HepG2 (cell line): ENCODE data around the gene SPTBN4. TPM values are rescaled to one million over a fixed set of nuclear protein-coding genes. Genes with fewer than 3 reads are reported as not detected.

Experiments
- SPEN ChIP-seq: sonication (generic); formaldehyde crosslinking; IDR thresholded peaks from 2 replicates; pipeline ENCODE4 v1.5.1; 2020; ENCODE audit warnings: low read depth, mild to moderate bottlenecking, missing genetic modification reagents
- polyA plus RNA-seq, 8 experiments: library from polyadenylated mRNA; depleted of rRNA in 3 of 8; stranded (reverse) in 7 of 8; unstranded in 1 of 8; fragments of >200 nt; fragmentation: Illumina TruSeq in 4 of 8; extraction: Trizol in 4 of 8; gene quantifications; 2 replicates each; pipeline versions ENCODE4 v1.2.1 to v1.2.3, GENCODE V29; 2011 to 2016; ENCODE audit warnings: low read depth in 4 of 8, missing spikeins in 1 of 8, mixed read lengths in 1 of 8; ENCODE audit not compliant: insufficient read depth in 1 of 8
- total RNA-seq, 5 experiments: library from RNA; depleted of rRNA; stranded (reverse); fragments of >200 nt; fragmentation: Illumina TruSeq; extraction: Trizol; gene quantifications; 2 replicates each; pipeline ENCODE4 v1.2.3, GENCODE V29; 2016; ENCODE audit warnings: low read depth in 1 of 5
- TF ChIP-seq, protein P1 (sequence below): sonication (generic); formaldehyde crosslinking; IDR thresholded peaks from 2 replicates; pipeline ENCODE4 v1.4.0; 2020; ENCODE audit warnings: missing genetic modification reagents
- TF ChIP-seq, protein P2 (sequence below): IDR thresholded peaks from 2 replicates; pipeline ENCODE4 v1.6.1; 2016; ENCODE audit warnings: low read depth, control low read depth

Gene SPTBN4
- total and polyA plus RNA-seq, 2 of the 13 experiments (the other 11 are each of a cell fraction or from before 2014, with no cell fraction given) = 0.11 TPM

DNA sequence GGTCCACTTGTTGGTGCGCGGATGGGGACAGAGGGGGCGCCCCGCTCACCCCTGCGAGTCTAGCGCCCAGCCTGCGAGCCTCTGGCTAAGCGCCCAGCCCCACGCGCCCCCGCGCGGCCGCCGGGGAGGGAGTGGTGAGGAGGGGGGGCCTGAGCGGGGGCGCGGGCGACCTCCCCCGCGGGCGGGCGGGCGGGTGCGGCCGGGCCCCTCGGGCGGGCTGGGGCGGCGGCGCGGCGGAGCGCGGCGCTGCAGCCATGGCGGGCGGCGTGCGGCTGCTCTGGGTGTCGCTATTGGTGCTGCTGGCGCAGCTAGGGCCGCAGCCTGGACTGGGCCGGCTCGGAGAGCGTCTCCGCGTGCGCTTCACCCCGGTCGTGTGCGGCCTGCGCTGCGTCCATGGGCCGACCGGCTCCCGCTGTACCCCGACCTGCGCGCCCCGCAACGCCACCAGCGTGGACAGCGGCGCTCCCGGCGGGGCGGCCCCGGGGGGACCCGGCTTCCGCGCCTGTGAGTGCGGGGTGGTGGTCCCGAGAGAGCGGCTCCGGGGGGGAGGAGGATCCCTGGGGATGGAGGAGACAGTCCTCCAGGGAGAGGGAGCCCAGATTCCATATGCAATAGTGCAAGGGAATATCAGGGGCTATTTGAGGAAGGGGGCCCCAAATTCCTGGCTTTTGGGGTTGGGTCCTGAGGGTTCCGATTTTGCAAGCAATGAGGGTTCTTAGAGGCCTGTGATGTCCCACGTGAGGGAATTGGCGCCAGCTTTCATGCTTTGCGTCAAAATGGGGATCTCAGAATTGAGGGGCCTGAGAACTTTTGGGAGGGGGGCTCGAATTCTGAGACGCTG is 134.6 kb downstream of the SPTBN4 start, which contains the start of gene LTBP4 (continued):
- TF ChIP-seq, protein P1, sequence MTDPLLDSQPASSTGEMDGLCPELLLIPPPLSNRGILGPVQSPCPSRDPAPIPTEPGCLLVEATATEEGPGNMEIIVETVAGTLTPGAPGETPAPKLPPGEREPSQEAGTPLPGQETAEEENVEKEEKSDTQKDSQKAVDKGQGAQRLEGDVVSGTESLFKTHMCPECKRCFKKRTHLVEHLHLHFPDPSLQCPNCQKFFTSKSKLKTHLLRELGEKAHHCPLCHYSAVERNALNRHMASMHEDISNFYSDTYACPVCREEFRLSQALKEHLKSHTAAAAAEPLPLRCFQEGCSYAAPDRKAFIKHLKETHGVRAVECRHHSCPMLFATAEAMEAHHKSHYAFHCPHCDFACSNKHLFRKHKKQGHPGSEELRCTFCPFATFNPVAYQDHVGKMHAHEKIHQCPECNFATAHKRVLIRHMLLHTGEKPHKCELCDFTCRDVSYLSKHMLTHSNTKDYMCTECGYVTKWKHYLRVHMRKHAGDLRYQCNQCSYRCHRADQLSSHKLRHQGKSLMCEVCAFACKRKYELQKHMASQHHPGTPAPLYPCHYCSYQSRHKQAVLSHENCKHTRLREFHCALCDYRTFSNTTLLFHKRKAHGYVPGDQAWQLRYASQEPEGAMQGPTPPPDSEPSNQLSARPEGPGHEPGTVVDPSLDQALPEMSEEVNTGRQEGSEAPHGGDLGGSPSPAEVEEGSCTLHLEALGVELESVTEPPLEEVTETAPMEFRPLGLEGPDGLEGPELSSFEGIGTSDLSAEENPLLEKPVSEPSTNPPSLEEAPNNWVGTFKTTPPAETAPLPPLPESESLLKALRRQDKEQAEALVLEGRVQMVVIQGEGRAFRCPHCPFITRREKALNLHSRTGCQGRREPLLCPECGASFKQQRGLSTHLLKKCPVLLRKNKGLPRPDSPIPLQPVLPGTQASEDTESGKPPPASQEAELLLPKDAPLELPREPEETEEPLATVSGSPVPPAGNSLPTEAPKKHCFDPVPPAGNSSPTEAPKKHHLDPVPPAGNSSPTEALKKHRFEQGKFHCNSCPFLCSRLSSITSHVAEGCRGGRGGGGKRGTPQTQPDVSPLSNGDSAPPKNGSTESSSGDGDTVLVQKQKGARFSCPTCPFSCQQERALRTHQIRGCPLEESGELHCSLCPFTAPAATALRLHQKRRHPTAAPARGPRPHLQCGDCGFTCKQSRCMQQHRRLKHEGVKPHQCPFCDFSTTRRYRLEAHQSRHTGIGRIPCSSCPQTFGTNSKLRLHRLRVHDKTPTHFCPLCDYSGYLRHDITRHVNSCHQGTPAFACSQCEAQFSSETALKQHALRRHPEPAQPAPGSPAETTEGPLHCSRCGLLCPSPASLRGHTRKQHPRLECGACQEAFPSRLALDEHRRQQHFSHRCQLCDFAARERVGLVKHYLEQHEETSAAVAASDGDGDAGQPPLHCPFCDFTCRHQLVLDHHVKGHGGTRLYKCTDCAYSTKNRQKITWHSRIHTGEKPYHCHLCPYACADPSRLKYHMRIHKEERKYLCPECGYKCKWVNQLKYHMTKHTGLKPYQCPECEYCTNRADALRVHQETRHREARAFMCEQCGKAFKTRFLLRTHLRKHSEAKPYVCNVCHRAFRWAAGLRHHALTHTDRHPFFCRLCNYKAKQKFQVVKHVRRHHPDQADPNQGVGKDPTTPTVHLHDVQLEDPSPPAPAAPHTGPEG (CRISPR knock-in tag) = 0 out of 2 replicates have a peak, but pooled peaks have one; percentile 46
- TF ChIP-seq SPEN (CRISPR knock-in tag) = no peak
- TF ChIP-seq, protein P2, sequence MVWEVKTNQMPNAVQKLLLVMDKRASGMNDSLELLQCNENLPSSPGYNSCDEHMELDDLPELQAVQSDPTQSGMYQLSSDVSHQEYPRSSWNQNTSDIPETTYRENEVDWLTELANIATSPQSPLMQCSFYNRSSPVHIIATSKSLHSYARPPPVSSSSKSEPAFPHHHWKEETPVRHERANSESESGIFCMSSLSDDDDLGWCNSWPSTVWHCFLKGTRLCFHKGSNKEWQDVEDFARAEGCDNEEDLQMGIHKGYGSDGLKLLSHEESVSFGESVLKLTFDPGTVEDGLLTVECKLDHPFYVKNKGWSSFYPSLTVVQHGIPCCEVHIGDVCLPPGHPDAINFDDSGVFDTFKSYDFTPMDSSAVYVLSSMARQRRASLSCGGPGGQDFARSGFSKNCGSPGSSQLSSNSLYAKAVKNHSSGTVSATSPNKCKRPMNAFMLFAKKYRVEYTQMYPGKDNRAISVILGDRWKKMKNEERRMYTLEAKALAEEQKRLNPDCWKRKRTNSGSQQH (CRISPR knock-in tag) = no peak
